CD4-positive, alpha-beta T cell treated with Interleukin-15 for 1 hour (primary cell): ENCODE data around the gene TTC23L.
"Not testable (repeated sequence)": the region's sequence is repeated elsewhere in the genome, so short reads cannot be mapped to it uniquely, and the experiment has no call there.

Experiments used
- DNase-seq: peaks from one replicate; pipeline ENCODE4 v3.0.0-alpha.2; 2020

Gene TTC23L

GRCh38 chr5:34838785-34839714, at the start of gene TTC23L:
TSS of gene TTC23L (plus strand) at chr5:34839164. CDS start at chr5:34840672, 1,508 bp downstream.
- peak; percentile 96 for DNase-seq

- no peak for DNase-seq
Measured at GRCh38 chr5:34789639-34790038, 49.3 kb upstream of the TTC23L start.

DNA sequence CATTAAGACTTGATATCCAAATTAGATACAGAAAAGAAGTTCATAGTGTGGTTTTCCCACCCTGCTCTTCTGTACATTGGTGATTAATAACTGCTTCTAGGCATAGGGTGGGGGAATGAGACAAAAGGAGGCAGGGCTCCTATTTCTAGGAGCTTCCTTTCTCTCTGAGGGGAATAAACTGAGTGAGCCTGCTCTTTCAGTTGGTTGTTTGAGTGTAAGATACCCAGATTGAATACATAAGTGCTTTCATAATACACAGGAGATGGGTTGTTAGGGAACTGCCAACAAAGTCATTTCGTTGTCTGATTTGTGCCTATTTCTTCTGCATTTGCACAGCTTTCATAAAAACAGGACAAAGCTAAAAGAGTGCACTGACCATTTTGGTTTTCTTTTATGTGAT, 48.9 kb upstream of the TTC23L start:
- DNase-seq, result no peak

DNA sequence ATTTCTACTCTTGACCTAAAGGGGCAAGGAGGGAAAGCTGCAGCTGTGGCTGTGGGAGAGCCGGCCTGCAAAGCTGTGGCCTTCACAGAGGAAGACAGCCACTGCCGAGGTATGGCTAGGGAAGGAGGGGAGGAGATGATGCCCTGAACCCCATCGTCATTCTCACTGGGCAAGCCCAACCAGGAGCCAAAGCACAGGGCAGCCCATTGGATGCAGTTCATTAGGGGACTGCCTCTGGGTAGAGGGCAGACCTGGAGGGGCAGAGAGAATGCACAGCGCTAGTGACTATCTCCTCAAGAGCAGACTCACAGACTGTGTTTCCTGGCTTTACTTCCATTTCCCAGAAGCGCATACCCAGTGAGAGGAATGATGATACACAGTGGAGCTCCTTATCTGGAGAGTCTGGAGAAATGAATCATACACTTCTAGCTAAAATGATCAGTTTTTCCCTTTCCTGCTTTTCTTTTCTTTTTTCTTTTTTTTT, 47.2 kb upstream of the TTC23L start:
- DNase-seq, result no peak

GRCh38 chr5:34802834-34803563, 36.0 kb upstream of the TTC23L start:
- DNase-seq, result no peak

GRCh38 chr5:34803974-34804732, 34.8 kb upstream of the TTC23L start:
- DNase-seq, result no peak

DNA sequence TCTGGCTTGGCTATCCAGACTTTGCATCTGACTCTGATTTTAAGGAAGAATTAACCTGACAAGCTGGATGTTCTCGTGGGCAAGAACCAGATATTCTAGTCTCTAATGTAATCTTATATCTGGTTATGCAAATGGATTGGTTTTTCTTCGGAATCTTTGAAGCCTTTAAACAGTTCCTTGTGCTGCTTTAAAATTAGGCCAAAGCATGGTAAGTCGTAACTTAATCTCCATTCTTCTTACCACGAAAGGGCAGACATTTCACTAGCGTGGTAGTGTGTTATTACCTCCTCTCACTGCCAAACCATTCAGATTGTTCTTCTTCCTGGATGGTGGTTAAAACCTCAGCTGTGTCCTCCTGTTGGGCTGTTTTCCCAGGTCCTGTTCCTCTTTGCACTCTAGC, 34.1 kb upstream of the TTC23L start:
- no peak for DNase-seq

DNA sequence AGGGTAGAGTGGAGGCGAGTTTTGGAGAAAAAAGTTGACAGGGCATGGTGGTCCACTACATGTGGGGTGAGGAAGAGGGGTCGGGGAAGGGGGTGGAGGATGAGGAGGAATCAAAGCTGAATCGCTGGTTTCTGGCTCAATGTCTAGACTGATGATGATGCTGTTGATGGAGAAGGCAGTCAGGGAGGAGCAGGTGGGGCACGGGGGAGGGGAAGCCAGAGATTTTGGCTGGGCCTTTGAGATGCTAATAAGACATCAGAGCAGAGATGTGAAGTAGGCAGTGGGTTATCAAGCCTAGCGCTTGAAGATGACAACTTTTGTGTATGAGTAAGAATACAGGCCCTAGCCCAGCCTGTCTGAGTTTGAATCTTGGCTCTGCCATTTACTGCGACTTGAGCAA, 32.4 kb upstream of the TTC23L start:
- no peak for DNase-seq

DNA sequence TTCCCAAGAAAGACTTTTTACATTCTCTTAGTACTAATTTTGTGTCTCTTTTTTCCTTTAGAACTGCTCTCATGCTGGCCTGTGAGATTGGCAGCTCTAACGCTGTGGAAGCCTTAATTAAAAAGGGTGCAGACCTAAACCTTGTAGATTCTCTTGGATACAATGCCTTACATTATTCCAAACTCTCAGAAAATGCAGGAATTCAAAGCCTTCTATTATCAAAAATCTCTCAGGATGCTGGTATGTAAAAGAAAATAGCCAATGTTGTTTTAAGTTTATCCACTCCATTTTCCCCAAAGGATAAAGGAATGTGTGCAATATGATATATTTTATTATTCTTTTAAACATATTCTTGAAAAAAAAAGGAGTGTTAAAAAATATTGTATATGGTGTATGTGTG, 27.3 kb upstream of the TTC23L start:
- DNase-seq, result no peak

DNA sequence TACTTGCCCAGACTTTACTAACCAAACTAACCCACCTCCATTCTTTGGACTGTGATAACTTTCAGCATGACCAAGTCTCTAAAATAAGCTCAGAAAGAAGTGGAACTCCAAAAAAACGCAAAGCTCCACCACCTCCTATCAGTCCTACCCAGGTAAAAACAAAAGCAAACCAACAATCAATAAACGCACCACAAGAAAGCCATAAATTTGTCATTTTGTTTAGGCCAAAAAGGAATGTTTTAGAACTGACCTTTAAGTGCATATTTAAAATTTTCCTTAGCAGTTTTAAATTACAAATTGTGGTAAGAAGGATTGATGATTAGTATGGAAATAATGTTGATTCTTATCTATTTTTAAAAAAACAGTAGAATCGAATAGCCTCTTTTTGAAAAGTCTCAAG, 25.5 kb upstream of the TTC23L start:
- no peak for DNase-seq

DNA sequence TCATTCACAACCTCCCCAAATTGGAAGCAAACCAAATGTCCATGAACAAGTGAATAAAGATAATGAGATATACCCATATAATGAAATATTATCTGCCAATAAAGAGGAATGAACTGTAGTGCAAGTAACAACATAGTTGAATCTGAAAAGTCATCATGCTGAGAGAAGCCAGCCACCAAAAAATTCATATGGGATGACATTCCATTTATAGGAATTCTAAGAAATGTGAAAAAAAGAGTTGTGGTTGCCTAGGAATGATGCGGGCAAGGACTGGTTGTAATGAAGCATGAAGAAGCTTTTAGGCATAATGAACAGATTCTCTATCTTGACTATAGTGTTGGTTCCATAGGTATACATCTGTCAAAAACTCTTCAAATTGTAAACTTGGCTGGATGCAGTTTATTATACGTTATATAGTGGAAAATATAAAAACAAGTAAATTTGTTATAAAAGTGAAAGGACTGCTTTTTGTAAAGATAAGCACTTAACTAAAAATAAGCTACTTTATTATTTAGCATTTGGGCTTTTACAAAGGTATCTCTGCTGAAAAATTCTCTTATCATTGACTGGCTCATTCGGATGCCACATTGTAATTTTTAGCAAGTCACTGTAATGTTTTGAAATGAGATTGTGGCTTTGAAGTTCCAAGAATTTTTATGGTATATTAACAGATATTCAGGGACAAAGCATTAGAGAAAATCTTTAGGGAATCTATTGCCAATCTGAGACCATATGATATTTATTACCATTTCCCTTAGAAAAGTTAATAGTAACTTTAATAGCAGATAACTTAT, 21.2 kb upstream of the TTC23L start:
- no peak for DNase-seq

GRCh38 chr5:34818717-34819116, 20.2 kb upstream of the TTC23L start:
- DNase-seq, result no peak

- DNase-seq, result no peak
Measured at GRCh38 chr5:34820593-34820992, 18.4 kb upstream of the TTC23L start.

GRCh38 chr5:34822956-34823715, 15.8 kb upstream of the TTC23L start:
- no peak for DNase-seq

DNA sequence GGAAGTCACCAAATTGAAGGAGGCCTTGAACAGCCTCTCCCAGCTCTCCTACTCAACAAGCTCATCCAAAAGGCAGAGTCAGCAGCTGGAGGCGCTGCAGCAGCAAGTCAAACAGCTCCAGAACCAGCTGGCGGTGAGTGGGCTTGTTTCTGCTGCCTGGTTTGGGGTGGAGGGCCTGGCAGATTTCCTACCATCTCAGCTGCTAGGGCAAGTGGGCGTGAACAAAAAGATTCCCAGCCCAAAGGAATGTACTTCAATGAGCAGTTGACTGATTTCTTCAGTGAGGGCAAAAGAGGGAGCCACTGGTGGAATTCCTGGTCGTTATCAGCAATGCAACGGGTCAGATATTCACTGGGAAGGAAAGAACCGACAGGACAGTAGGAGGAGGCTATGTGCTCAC, 12.6 kb upstream of the TTC23L start:
- DNase-seq, result no peak

GRCh38 chr5:34827588-34828506, 11.1 kb upstream of the TTC23L start:
- no peak for DNase-seq

- not testable (repeated sequence) for DNase-seq
Measured at GRCh38 chr5:34830827-34831226, 8.1 kb upstream of the TTC23L start.

DNA sequence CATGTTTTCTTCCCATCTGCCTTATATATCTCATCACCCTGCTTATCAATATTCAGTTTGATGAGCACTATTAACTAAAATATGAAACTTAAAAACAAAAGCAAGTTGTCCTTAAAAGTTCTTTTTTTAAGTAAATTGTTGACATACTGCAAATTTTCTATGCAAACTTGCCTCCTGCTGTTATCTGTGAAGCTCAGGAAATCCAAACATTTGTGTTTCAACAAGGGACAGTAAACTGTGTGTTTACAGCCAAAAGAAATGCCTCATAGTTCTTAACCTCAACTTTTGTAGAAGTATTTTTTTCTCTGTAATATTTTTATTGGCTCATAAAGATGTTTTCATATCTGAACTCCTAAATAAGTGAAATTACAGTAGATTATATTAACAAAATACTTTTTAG, 7.7 kb upstream of the TTC23L start:
- no peak for DNase-seq

DNA sequence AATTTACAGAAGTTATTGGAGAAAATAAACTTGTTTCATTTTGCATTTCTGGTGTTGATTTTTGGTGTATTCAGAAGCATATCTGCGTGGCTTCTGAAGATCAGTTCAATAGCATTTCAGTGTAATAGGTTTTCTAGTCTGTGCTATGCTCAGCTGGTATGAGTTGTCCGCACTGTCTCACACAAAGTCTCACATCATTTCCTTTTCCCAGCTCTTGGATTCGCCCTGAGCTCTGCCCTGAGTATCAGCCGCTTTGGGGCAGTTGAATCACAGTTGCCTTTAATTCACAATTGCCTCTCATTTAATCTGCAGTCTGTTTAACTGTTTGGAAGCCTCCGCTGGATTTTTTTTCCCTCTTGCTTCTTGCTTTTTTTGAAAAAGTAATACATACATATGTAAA, 6.4 kb upstream of the TTC23L start:
- DNase-seq, result no peak

DNA sequence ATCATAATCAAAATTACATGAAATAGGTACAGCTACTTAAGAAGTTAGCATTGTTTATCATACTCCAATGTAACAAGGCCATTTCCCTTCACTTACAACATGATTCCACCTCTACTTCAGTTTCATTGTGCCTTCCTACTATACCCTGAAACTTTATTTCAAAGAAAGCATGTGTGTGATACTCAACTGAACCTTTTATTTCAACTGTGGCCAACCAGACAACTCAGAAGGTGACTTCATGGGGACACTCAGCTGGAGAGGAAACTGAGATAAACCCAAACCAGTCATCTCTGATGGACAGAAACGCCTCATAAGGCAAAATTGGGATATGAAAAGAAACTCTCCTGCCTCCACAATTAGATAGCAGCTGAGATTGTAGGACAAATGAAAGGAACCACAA, 5.9 kb upstream of the TTC23L start:
- no peak for DNase-seq
